Gastroesophageal sphincter (tissue), 4 donors: ENCODE results near the gene LAD1. TPM values are rescaled to one million over a fixed set of nuclear protein-coding genes. Genes with fewer than 3 reads are reported as not detected.

Experiments used
- ATAC-seq: fragments of 150-250 bp; one replicate; pipeline ENCODE4 v1.9.1; 2016; ENCODE audit warnings: mild to moderate bottlenecking, moderate library complexity
- H3K27ac ChIP-seq, 4 donors: fragments of 200-600 bp; sonication (generic) in 3 of 4; 1 replicate in 3 of 4; 2 replicates in 1 of 4; pipeline ENCODE4 v1.5.1; 2016 to 2019
- H3K27me3 ChIP-seq: fragments of 200-600 bp; sonication (generic); one replicate; pipeline ENCODE4 v1.5.1; 2019
- H3K36me3 ChIP-seq, 2 donors: fragments of 200-600 bp; sonication (generic); one replicate each; pipeline ENCODE4 v1.5.1; 2019; ENCODE audit warnings: control low read depth in 1 of 2
- H3K4me1 ChIP-seq, 3 donors: fragments of 200-600 bp; sonication (generic); 1 replicate in 2 of 3; 2 replicates in 1 of 3; pipeline ENCODE4 v1.5.1; 2016 to 2019; ENCODE audit warnings: control low read depth in 2 of 3
- H3K4me3 ChIP-seq, 2 donors: fragments of 200-600 bp; sonication (generic); one replicate each; pipeline ENCODE4 v1.5.1; 2019; ENCODE audit warnings: mild to moderate bottlenecking in 1 of 2, moderate library complexity in 1 of 2
- H3K9me3 ChIP-seq, 3 donors: fragments of 200-600 bp; sonication (generic); one replicate each; pipeline ENCODE4 v1.5.1; 2017 to 2019; ENCODE audit warnings: control low read depth in 2 of 3
- CTCF ChIP-seq, 4 experiments: fragments of 200-600 bp in 2 of 4; fragments of 450-650 bp in 2 of 4; sonication (generic) in 1 of 4; IDR thresholded peaks; one replicate each; pipeline ENCODE4 v1.5.1; 2017 to 2019; ENCODE audit warnings: antibody characterized with exemption in 4 of 4, mild to moderate bottlenecking in 2 of 4, moderate library complexity in 2 of 4
- EP300 ChIP-seq: sonication (generic); formaldehyde crosslinking; IDR thresholded peaks from one replicate; pipeline ENCODE4 v1.6.1; 2017; ENCODE audit warnings: antibody characterized with exemption, mild to moderate bottlenecking
- POLR2A ChIP-seq, 2 donors: fragments of 450-650 bp; IDR thresholded peaks; one replicate each; pipeline ENCODE4 v1.6.1; 2017; ENCODE audit warnings: antibody characterized with exemption in 2 of 2, mild to moderate bottlenecking in 2 of 2, moderate library complexity in 1 of 2
- POLR2AphosphoS5 ChIP-seq: sonication (generic); formaldehyde crosslinking; IDR thresholded peaks from one replicate; pipeline ENCODE4 v1.6.1; 2017; ENCODE audit warnings: antibody characterized with exemption
- WGBS, 2 donors: methylation state at CpG; one replicate each; pipeline ENCODE4 v1.1.5; 2018; ENCODE audit warnings: low coverage in 1 of 2; 5-methylcytosine and 5-hydroxymethylcytosine counted together
- total RNA-seq, 4 donors: library from RNA; depleted of rRNA; stranded (reverse); fragments of >200 nt; gene quantifications; one replicate each; pipeline ENCODE4 v1.1.0, GENCODE V29; 2016

LAD1 gene
- total RNA-seq, 4 donors from 2014 or later: 1.2 to 24.1 (median 1.9) TPM

- 59 to 77% methylated on average over 7 to 9 of the region's 9 CpGs for WGBS, 2 donors
- TF ChIP-seq CTCF (IDR thresholded peaks at IDR 0.05): no peak
- no peak for TF ChIP-seq POLR2AphosphoS5
- no peak for TF ChIP-seq POLR2A (IDR thresholded peaks at IDR 0.05)
- no peak for TF ChIP-seq EP300
- H3K4me1 ChIP-seq: no peaks in the 10 kb centered on the region
- H3K27me3 ChIP-seq: peaks cover 66% of the 10 kb centered on the region
- no peaks in the 10 kb centered on the region for H3K36me3 ChIP-seq
- ATAC-seq: no peak
- no peak overlapping the region for H3K4me3 ChIP-seq
- no peak overlapping the region for H3K27ac ChIP-seq
- no peaks in the 10 kb centered on the region for H3K9me3 ChIP-seq
Measured at GRCh38 chr1:201371276-201371675, 27.8 kb downstream of the LAD1 start.

GRCh38 chr1:201370500-201370899 is 28.6 kb downstream of the LAD1 start:
- no peak overlapping the region for H3K27ac ChIP-seq
- H3K4me1 ChIP-seq: no peaks in the 10 kb centered on the region
- TF ChIP-seq POLR2AphosphoS5 (no peak), CTCF (IDR thresholded peaks at IDR 0.05) (no peak), EP300 (no peak), POLR2A (IDR thresholded peaks at IDR 0.05) (no peak)
- no peaks in the 10 kb centered on the region for H3K36me3 ChIP-seq
- H3K27me3 ChIP-seq: peaks cover 60% of the 10 kb centered on the region
- no peak for ATAC-seq
- WGBS, 2 donors: 50% methylated on average over 1 of the region's 3 CpGs; no CpG with 5 or more reads in 1 of the 2 donors
- H3K9me3 ChIP-seq: no peaks in the 10 kb centered on the region
- no peak overlapping the region for H3K4me3 ChIP-seq

- peaks cover 53% of the 10 kb centered on the region for H3K27me3 ChIP-seq
- TF ChIP-seq EP300 (no peak), POLR2AphosphoS5 (no peak), POLR2A (IDR thresholded peaks at IDR 0.05) (no peak), CTCF (IDR thresholded peaks at IDR 0.05) (no peak)
- H3K27ac ChIP-seq: no peak overlapping the region
- no peak overlapping the region for H3K4me3 ChIP-seq
- ATAC-seq: no peak
- H3K4me1 ChIP-seq: no peaks in the 10 kb centered on the region
- no peaks in the 10 kb centered on the region for H3K36me3 ChIP-seq
- no peaks in the 10 kb centered on the region for H3K9me3 ChIP-seq
- WGBS, 2 donors: 0 to 86% methylated on average over 1 of the region's 6 CpGs
Measured at GRCh38 chr1:201369209-201369608, 29.9 kb downstream of the LAD1 start.

GRCh38 chr1:201366696-201367095 is 32.4 kb downstream of the LAD1 start:
- no peaks in the 10 kb centered on the region for H3K36me3 ChIP-seq

More at GRCh38 chr1:201366696-201367095, 32.4 kb downstream of the LAD1 start:
- TF ChIP-seq EP300: no peak
- TF ChIP-seq POLR2A (IDR thresholded peaks at IDR 0.05): no peak
- TF ChIP-seq CTCF (IDR thresholded peaks at IDR 0.05): no peak
- TF ChIP-seq POLR2AphosphoS5: no peak
- Histone ChIP-seq H3K27me3 (peaks cover 44% of the 10 kb centered on the region), H3K4me1 (no peaks in the 10 kb centered on the region), H3K27ac (no peak overlapping the region), H3K9me3 (no peaks in the 10 kb centered on the region), H3K4me3 (no peak overlapping the region)
- 60 to 70% methylated on average over 3 to 6 of the region's 7 CpGs for WGBS, 2 donors
- no peak for ATAC-seq
